CD14-positive monocyte (primary cell): ENCODE measurements around the gene ZDHHC11B. TPM values are rescaled to one million over a fixed set of nuclear protein-coding genes. Genes with fewer than 3 reads are reported as not detected.

Experiments
- DNase-seq, 3 donors: peaks; one replicate each; pipeline ENCODE4 v3.0.0-alpha.2; 2011 to 2022
- H2AFZ ChIP-seq: 2 replicates; pipeline ENCODE4 v1.6.0; 2012; ENCODE audit warnings: mild to moderate bottlenecking, low read depth, low read length, inconsistent platforms; ENCODE audit not compliant: insufficient read depth, poor library complexity, severe bottlenecking
- H3K27ac ChIP-seq, 2 donors: 1 replicate in 1 of 2; 2 replicates in 1 of 2; pipeline ENCODE4 v1.5.1; 2012 to 2013; ENCODE audit warnings: low read length in 2 of 2, control low read depth in 1 of 2, inconsistent platforms in 1 of 2, low read depth in 1 of 2, mild to moderate bottlenecking in 1 of 2
- H3K27me3 ChIP-seq, 2 donors: one replicate each; pipeline versions ENCODE4 v1.6.0 to v1.6.1; 2011 to 2013; ENCODE audit warnings: low read length in 2 of 2; ENCODE audit not compliant: control insufficient read depth in 2 of 2, insufficient read depth in 2 of 2
- H3K36me3 ChIP-seq, 2 donors: replicated peaks in 1 of 2; 1 replicate in 1 of 2; 2 replicates in 1 of 2; pipeline versions ENCODE4 v1.5.1 to v1.6.1; 2012 to 2013; ENCODE audit warnings: low read length in 2 of 2, control low read depth in 1 of 2, inconsistent platforms in 1 of 2, mild to moderate bottlenecking in 1 of 2; ENCODE audit not compliant: insufficient read depth in 2 of 2, control insufficient read depth in 1 of 2
- H3K4me1 ChIP-seq, 2 donors: 1 replicate in 1 of 2; 2 replicates in 1 of 2; pipeline versions ENCODE4 v1.5.1 to v1.6.1; 2012 to 2013; ENCODE audit warnings: low read length in 2 of 2, control low read depth in 1 of 2, inconsistent platforms in 1 of 2, mild to moderate bottlenecking in 1 of 2, moderate library complexity in 1 of 2; ENCODE audit not compliant: insufficient read depth in 2 of 2, control insufficient read depth in 1 of 2
- H3K4me2 ChIP-seq: replicated peaks from 2 replicates; pipeline ENCODE3; 2012; ENCODE audit warnings: low read length, moderate library complexity, mild to moderate bottlenecking; ENCODE audit not compliant: poor library complexity, severe bottlenecking; ENCODE audit errors: extremely low read depth
- H3K4me3 ChIP-seq, 3 experiments: fragments of 200-600 bp in 1 of 3; sonication (generic) in 1 of 3; replicated peaks in 1 of 3; 1 replicate in 2 of 3; 2 replicates in 1 of 3; pipeline ENCODE4 v1.5.1; 2011 to 2013; ENCODE audit warnings: low read length in 3 of 3, mild to moderate bottlenecking in 3 of 3, control low read depth in 2 of 3, low read depth in 2 of 3, inconsistent platforms in 1 of 3, moderate library complexity in 1 of 3
- H3K79me2 ChIP-seq: 2 replicates; pipeline ENCODE4 v1.6.0; 2012; ENCODE audit warnings: mild to moderate bottlenecking, control low read depth, inconsistent platforms, low read length, moderate library complexity; ENCODE audit not compliant: insufficient read depth
- H3K9ac ChIP-seq: 2 replicates; pipeline ENCODE4 v1.6.0; 2017; ENCODE audit warnings: low read length, mild to moderate bottlenecking; ENCODE audit not compliant: insufficient read depth, poor library complexity, severe bottlenecking
- H3K9me3 ChIP-seq, 2 donors: replicated peaks in 1 of 2; 1 replicate in 1 of 2; 2 replicates in 1 of 2; pipeline versions ENCODE4 v1.5.1 to v1.6.1; 2012 to 2013; ENCODE audit warnings: low read length in 2 of 2, control low read depth in 1 of 2; ENCODE audit not compliant: control insufficient read depth in 1 of 2, insufficient read depth in 1 of 2
- H4K20me1 ChIP-seq: 2 replicates; pipeline ENCODE4 v1.6.0; 2012; ENCODE audit warnings: mild to moderate bottlenecking, low read length, control low read depth, moderate library complexity; ENCODE audit not compliant: insufficient read depth
- H3K27ac Mint-ChIP-seq, 7 donors: one replicate each; pipeline ENCODE4 v1.8.0; 2020; ENCODE audit warnings: mild to moderate bottlenecking in 7 of 7, mixed read lengths in 7 of 7, moderate library complexity in 6 of 7, inconsistent platforms in 2 of 7
- H3K27me3 Mint-ChIP-seq, 3 donors: one replicate each; pipeline ENCODE4 v1.8.0; 2021 to 2022; ENCODE audit warnings: low read depth in 3 of 3, mild to moderate bottlenecking in 3 of 3, mixed read lengths in 3 of 3, moderate library complexity in 3 of 3, inconsistent platforms in 1 of 3
- H3K36me3 Mint-ChIP-seq, 2 donors: one replicate each; pipeline ENCODE4 v1.8.0; 2020; ENCODE audit warnings: mixed read lengths in 2 of 2, inconsistent platforms in 1 of 2, mild to moderate bottlenecking in 1 of 2
- H3K4me1 Mint-ChIP-seq: one replicate; pipeline ENCODE4 v1.8.0; 2020; ENCODE audit warnings: mild to moderate bottlenecking, mixed read lengths
- H3K4me3 Mint-ChIP-seq, 2 donors: one replicate each; pipeline ENCODE4 v1.8.0; 2020; ENCODE audit warnings: mild to moderate bottlenecking in 2 of 2, mixed read lengths in 2 of 2, moderate library complexity in 1 of 2
- H3K9me3 Mint-ChIP-seq, 7 donors: one replicate each; pipeline ENCODE4 v1.8.0; 2020 to 2022; ENCODE audit warnings: mixed read lengths in 7 of 7, mild to moderate bottlenecking in 6 of 7, moderate library complexity in 6 of 7, inconsistent platforms in 2 of 7
- WGBS: methylation state at CpG from one replicate; pipeline ENCODE4 v1.1.5; 2013; ENCODE audit warnings: missing lambda C conversion rate; ENCODE audit not compliant: insufficient coverage; 5-methylcytosine and 5-hydroxymethylcytosine counted together
- intact Hi-C, 2 donors: fragments of 100-400 bp; cut with micrococcal nuclease; formaldehyde crosslinking; loops; one replicate each; pipeline versions ENCODE4 v1.15.0 to v1.15.1; 2023
- polyA plus RNA-seq, 3 donors: library from polyadenylated mRNA; depleted of rRNA in 1 of 3; unstranded in 2 of 3; stranded (reverse) in 1 of 3; fragments of 300-500 nt in 2 of 3; fragments of >200 nt in 1 of 3; fragmentation: Illumina TruSeq in 2 of 3; gene quantifications; 1 replicate in 2 of 3; 2 replicates in 1 of 3; pipeline ENCODE4 v1.2.3, GENCODE V29; 2012 to 2021
- TF ChIP-seq, protein P1 (sequence below): fragments of 200-600 bp; IDR thresholded peaks from one replicate; pipeline ENCODE4 v1.8.0; 2022; ENCODE audit warnings: antibody characterized with exemption, mild to moderate bottlenecking

Gene ZDHHC11B
- polyA plus RNA-seq, 3 donors, result not detected

DNA sequence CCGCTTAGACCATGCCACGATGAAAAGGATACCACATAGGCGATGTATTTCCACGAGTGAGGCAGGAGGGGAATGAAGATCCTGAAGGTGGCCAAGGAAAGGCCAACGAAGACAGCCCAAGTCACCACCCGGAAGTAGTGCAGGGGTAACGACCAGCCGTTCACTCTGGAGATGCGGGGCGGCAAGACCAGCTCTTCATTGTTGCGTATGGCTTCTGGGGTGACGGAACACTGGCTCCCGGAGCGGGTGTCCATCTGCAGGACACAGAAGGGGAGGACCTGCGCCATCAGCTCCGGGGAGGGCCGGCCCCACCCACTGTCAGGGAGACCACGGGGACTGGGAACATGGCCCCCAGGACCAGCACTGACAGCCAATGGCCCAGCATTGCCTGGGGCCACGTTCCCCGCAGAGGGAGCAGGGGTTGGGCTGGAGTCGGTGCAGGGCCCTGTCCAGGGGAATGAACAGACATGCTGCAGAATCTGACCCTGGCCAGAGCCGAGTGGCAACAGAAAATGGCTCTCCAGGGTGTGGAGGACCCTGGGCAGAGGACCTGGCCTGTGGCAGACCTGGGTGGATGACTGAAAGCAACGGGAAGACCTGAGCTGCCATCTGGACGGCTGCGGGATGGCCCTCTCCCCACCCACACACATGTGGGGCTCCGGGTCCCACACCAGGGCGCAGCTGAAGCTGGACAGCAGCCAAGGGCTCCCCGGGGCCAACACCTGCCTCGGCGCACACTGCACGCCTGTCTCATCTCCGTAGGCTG lies 17.7 kb downstream of the ZDHHC11B start:
- Histone ChIP-seq H3K79me2 (no peaks in the 10 kb centered on the region), H3K9me3 (peaks cover 0 to 9% of the 10 kb centered on the region in 2 donors), H3K4me1 (no peaks in the 10 kb centered on the region), H3K9ac (no peak overlapping the region), H3K4me3 (no peak overlapping the region), H3K27me3 (no peaks in the 10 kb centered on the region), H2AFZ (no peak overlapping the region), H3K27ac (no peak overlapping the region), H3K4me2 (no peak overlapping the region), H3K36me3 (no peaks in the 10 kb centered on the region), H4K20me1 (no peaks in the 10 kb centered on the region)
- Mint-ChIP-seq H3K36me3 (no peaks in the 10 kb centered on the region), H3K27ac (no peak overlapping the region), H3K27me3 (peaks cover 0 to 6% (median 2%) of the 10 kb centered on the region in 3 donors), H3K4me1 (no peaks in the 10 kb centered on the region), H3K4me3 (no peak overlapping the region), H3K9me3 (peaks cover 0 to 7% (median 3%) of the 10 kb centered on the region in 7 donors)
- TF ChIP-seq, protein P1, sequence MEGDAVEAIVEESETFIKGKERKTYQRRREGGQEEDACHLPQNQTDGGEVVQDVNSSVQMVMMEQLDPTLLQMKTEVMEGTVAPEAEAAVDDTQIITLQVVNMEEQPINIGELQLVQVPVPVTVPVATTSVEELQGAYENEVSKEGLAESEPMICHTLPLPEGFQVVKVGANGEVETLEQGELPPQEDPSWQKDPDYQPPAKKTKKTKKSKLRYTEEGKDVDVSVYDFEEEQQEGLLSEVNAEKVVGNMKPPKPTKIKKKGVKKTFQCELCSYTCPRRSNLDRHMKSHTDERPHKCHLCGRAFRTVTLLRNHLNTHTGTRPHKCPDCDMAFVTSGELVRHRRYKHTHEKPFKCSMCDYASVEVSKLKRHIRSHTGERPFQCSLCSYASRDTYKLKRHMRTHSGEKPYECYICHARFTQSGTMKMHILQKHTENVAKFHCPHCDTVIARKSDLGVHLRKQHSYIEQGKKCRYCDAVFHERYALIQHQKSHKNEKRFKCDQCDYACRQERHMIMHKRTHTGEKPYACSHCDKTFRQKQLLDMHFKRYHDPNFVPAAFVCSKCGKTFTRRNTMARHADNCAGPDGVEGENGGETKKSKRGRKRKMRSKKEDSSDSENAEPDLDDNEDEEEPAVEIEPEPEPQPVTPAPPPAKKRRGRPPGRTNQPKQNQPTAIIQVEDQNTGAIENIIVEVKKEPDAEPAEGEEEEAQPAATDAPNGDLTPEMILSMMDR, result no peak
- no peak for DNase-seq
- 93% methylated on average over 26 of the region's 32 CpGs for WGBS
- intact Hi-C loops, result no loop called here

DNA sequence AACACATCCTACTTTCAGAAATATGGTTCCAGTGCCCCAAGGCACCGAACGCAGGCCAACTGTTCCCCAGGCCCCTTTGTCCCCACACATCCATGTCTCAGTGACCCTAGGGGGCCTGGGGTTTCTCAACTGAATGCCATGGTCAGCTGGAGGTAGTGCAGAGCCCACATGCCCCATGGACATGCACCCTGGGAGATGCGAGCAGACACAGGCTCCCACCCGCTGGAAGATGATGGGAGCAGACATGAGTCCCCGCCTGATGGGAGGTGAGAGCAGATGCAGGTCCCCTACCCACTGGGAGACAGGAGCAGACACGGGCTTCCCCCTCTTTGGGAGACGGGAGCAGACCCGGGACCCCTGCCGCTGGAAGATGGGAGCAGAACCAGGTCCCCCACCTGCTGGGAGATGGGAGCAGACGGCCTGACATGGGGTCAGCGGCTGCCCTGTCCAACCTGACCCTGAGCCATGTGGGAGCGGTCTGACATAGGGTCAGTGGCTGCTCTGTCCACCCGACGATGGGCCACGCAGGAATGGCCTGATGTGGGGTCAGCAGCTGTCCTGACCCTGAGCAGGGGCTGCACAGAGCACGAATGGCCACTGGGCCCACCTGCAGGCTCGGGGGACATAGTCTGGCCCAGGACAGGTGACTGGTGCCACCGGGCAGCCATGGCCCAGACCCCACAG lies 18.4 kb downstream of the ZDHHC11B start:
- Histone ChIP-seq H3K4me1 (no peaks in the 10 kb centered on the region), H3K79me2 (no peaks in the 10 kb centered on the region), H2AFZ (no peak overlapping the region), H3K4me3 (no peak overlapping the region), H3K36me3 (no peaks in the 10 kb centered on the region), H3K9ac (no peak overlapping the region), H3K4me2 (no peak overlapping the region), H3K9me3 (peaks cover 0 to 9% of the 10 kb centered on the region in 2 donors), H3K27me3 (no peaks in the 10 kb centered on the region), H4K20me1 (no peaks in the 10 kb centered on the region), H3K27ac (no peak overlapping the region)
- Mint-ChIP-seq H3K27ac (no peak overlapping the region), H3K27me3 (peaks cover 0 to 7% (median 2%) of the 10 kb centered on the region in 3 donors), H3K36me3 (no peaks in the 10 kb centered on the region), H3K4me1 (no peaks in the 10 kb centered on the region), H3K4me3 (no peak overlapping the region), H3K9me3 (peaks cover 0 to 7% (median 4%) of the 10 kb centered on the region in 7 donors)
- 89% methylated on average over 17 of the region's 18 CpGs for WGBS
- DNase-seq, result no peak
- intact Hi-C loops, result no loop called here
- TF ChIP-seq, protein P1, result no peak
